Measurements from ENCODE around the gene DBNL.

DNA sequence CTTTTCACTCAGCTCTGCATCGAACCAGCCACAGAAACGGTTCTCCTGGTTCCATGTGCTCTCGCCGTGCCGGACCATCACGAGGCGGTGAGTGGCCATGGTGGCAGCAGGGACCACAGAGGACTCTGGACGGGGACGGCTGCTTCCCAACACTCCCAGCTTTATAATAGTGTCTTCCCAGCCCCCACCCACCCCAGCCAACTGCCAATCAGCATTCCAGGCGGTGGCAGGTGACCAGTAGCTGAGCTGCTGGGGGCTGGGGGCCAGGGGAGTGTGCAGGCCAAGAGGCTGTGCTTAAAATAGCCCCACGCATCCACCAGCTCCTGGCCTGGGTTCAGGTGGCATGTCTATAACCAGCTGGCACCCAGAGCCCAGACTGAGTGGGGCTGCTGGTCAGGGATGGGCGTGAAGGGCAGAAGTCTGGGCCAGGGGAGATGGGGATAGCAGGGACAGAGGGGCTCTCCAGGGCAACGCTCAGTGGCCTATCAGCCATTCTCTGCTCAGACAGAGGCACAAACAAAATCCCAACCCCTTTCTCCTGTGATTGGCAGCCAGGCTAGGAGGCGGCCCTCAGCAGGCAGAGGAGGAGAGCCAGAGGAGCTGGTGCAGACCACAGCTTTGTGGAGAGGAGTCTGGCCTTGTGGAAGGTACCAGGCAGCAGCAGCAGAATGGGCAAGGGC lies 21.1 kb downstream of the DBNL start, which contains the start of gene PGAM2:
- TF ChIP-seq POLR2A (IDR thresholded peaks at IDR 0.05; ENCODE audit: low read depth, low read length) (no peak), POLR2AphosphoS5 (IDR thresholded peaks at IDR 0.05; ENCODE audit: low read depth, low read length) (peak; percentile 23; the same call in 1 of the 2 replicates)
